ENCODE data around the gene PTPRO.
"Not testable (repeated sequence)": the region's sequence is repeated elsewhere in the genome, so short reads cannot be mapped to it uniquely, and the experiment has no call there.

PTPRO gene

GRCh38 chr12:15613981-15614380 lies 291.7 kb downstream of the PTPRO start:
- DNase-seq, result no peak

- not testable (repeated sequence) for DNase-seq
Observed at GRCh38 chr12:15616495-15616894, 294.2 kb downstream of the PTPRO start.

- DNase-seq, result no peak
Observed at GRCh38 chr12:15620741-15621539, 298.6 kb downstream of the PTPRO start.

GRCh38 chr12:15625075-15625474 lies 302.8 kb downstream of the PTPRO start:
- DNase-seq, result no peak

GRCh38 chr12:15627995-15628945 lies 306.0 kb downstream of the PTPRO start:
- DNase-seq, result no peak

- DNase-seq, result no peak
Observed at GRCh38 chr12:15629108-15629507, 306.8 kb downstream of the PTPRO start.

GRCh38 chr12:15629761-15630160 lies 307.5 kb downstream of the PTPRO start:
- DNase-seq, result no peak

GRCh38 chr12:15631007-15631715 lies 308.9 kb downstream of the PTPRO start:
- DNase-seq, result no peak

- no peak for DNase-seq
Observed at GRCh38 chr12:15632708-15633107, 310.4 kb downstream of the PTPRO start.

GRCh38 chr12:15633201-15633600 lies 310.9 kb downstream of the PTPRO start:
- DNase-seq, result no peak

GRCh38 chr12:15634010-15634683 lies 311.8 kb downstream of the PTPRO start:
- DNase-seq, result no peak

GRCh38 chr12:15636060-15636890 lies 314.0 kb downstream of the PTPRO start:
- no peak for DNase-seq

GRCh38 chr12:15638231-15638630 lies 315.9 kb downstream of the PTPRO start:
- DNase-seq, result no peak

GRCh38 chr12:15644700-15645099 lies 322.4 kb downstream of the PTPRO start:
- no peak for DNase-seq

GRCh38 chr12:15646581-15646980 lies 324.3 kb downstream of the PTPRO start:
- DNase-seq, result no peak

All from activated T-cell treated with anti-CD3 and anti-CD28 coated beads for 4 hours (primary cell).